Stomach smooth muscle (tissue), 2 donors: ENCODE results near the gene ABCA2.

Experiments used
- H3K27ac ChIP-seq: one replicate; pipeline ENCODE4 v1.7.0; 2013; ENCODE audit warnings: mild to moderate bottlenecking, low read length, inconsistent platforms
- H3K27me3 ChIP-seq, 2 donors: one replicate each; pipeline ENCODE4 v1.7.0; 2013; ENCODE audit warnings: low read length in 2 of 2; ENCODE audit not compliant: insufficient read depth in 2 of 2, control insufficient read depth in 1 of 2
- H3K36me3 ChIP-seq, 2 donors: one replicate each; pipeline ENCODE4 v1.7.0; 2013; ENCODE audit warnings: low read length in 2 of 2; ENCODE audit not compliant: control insufficient read depth in 2 of 2, insufficient read depth in 2 of 2
- H3K4me1 ChIP-seq: one replicate; pipeline ENCODE4 v1.7.0; 2013; ENCODE audit warnings: low read length; ENCODE audit not compliant: control insufficient read depth, insufficient read depth
- H3K4me3 ChIP-seq, 2 donors: one replicate each; pipeline ENCODE4 v1.7.0; 2013; ENCODE audit warnings: low read length in 2 of 2
- H3K9ac ChIP-seq, 2 donors: one replicate each; pipeline ENCODE4 v1.7.0; 2013; ENCODE audit warnings: low read length in 2 of 2, mild to moderate bottlenecking in 1 of 2
- H3K9me3 ChIP-seq, 2 donors: one replicate each; pipeline ENCODE4 v1.7.0; 2013; ENCODE audit warnings: low read length in 2 of 2; ENCODE audit not compliant: control insufficient read depth in 2 of 2
- donor health status: healthy.
- donor health status: Pancreatic carcinoma.

The ABCA2 gene

DNA sequence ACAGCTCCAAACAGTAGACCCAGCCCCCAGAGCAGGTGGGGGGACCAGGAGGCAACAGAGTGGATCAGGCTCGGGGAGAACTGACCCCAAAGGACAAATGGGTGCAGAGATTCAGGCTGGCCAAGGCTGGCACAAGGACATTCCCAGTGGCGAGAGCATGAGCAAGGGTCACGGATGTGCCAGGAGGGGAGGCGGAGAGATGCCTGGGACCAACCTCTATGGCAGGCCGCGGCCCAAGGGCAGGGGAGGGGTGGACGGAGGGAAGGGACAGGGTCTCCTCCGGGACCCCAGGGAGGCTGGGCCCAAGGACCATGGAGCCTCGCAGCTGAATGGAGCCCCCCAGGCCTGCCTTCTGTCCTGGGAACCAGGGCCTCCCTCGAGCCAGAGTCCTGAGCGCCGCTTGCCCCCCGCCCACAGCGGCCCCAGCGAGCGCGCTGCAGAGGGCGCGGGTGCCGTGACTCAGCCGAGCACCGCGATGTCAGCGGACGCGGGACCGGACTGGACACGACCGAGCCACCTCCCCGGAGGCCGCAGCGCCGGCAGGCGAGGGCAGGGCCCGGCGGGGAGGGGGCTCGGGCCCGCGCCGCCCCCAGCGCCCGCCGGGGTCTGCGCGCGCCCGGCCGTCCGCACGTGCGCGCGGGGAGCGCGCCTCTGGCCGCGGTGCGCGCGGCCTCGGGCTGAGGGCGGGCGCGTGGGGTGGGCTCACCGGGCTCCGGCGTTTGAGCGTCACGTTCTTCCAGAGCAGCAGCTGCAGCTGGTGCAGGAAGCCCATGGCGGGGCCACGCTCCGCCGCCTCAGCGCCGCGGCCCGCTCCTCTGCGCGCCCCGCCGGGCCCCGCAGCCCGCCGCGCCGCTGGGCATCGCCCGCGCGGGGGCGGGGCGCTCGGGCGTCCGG is at the start of gene ABCA2:
ABCA2 (minus strand) TSS at position 869 of the 894 bp plus-strand sequence; CDS start at position 772, 97 bp downstream.
- H3K9ac ChIP-seq, result peak within 1 kb of the TSS; percentile 64 to 73
- H3K27ac ChIP-seq, result no peak within 1 kb of the TSS
- H3K27me3 ChIP-seq, result no peaks in the 10 kb centered on the region
- peak within 1 kb of the TSS; percentile 71 to 77 for H3K4me3 ChIP-seq
- no peaks in the 10 kb centered on the region for H3K9me3 ChIP-seq
- H3K4me1 ChIP-seq, result peaks cover 33% of the 10 kb centered on the region
- no peaks in the 10 kb centered on the region for H3K36me3 ChIP-seq

- peaks cover 14 to 38% of the 10 kb centered on the region in 2 donors for H3K27me3 ChIP-seq
- H3K9ac ChIP-seq, result peak within 1 kb of the TSS in 1 of 2 donors; percentile 38
- H3K36me3 ChIP-seq, result peaks cover 0 to 6% of the 10 kb centered on the region in 2 donors
- no peak within 1 kb of the TSS for H3K27ac ChIP-seq
- H3K4me1 ChIP-seq, result peaks cover 19% of the 10 kb centered on the region
- no peaks in the 10 kb centered on the region for H3K9me3 ChIP-seq
- H3K4me3 ChIP-seq, result peak within 1 kb of the TSS; percentile 35 to 70
These were observed 49.1 kb upstream of the ABCA2 start, which contains the start of gene UAP1L1 for GRCh38 chr9:137077010-137077747. UAP1L1 (plus strand) TSS chr9:137077517; CDS start chr9:137077533, 16 bp downstream.

GRCh38 chr9:137076636-137077009 is 48.6 kb upstream of the ABCA2 start:
- Histone ChIP-seq H3K9ac (peak overlapping the region in 1 of 2 donors; percentile 38), H3K9me3 (no peaks in the 10 kb centered on the region), H3K27ac (no peak overlapping the region), H3K4me1 (peaks cover 19% of the 10 kb centered on the region), H3K4me3 (peak overlapping the region; percentile 31 to 54), H3K36me3 (peaks cover 0 to 3% of the 10 kb centered on the region in 2 donors), H3K27me3 (peaks cover 14 to 35% of the 10 kb centered on the region in 2 donors)

- Histone ChIP-seq H3K4me3 (no peak overlapping the region), H3K27ac (no peak overlapping the region), H3K9me3 (no peaks in the 10 kb centered on the region), H3K4me1 (peaks cover 27% of the 10 kb centered on the region), H3K27me3 (peaks cover 12 to 30% of the 10 kb centered on the region in 2 donors), H3K36me3 (peaks cover 0 to 2% of the 10 kb centered on the region in 2 donors), H3K9ac (no peak overlapping the region)
These were observed 47.3 kb upstream of the ABCA2 start for GRCh38 chr9:137075275-137075775.

GRCh38 chr9:137074657-137075274 is 46.7 kb upstream of the ABCA2 start:
- H3K27ac ChIP-seq, result no peak overlapping the region
- no peak overlapping the region for H3K9ac ChIP-seq
- H3K4me1 ChIP-seq, result peaks cover 30% of the 10 kb centered on the region
- no peaks in the 10 kb centered on the region for H3K9me3 ChIP-seq
- no peak overlapping the region for H3K4me3 ChIP-seq
- peaks cover 9 to 26% of the 10 kb centered on the region in 2 donors for H3K27me3 ChIP-seq
- H3K36me3 ChIP-seq, result peaks cover 0 to 2% of the 10 kb centered on the region in 2 donors

DNA sequence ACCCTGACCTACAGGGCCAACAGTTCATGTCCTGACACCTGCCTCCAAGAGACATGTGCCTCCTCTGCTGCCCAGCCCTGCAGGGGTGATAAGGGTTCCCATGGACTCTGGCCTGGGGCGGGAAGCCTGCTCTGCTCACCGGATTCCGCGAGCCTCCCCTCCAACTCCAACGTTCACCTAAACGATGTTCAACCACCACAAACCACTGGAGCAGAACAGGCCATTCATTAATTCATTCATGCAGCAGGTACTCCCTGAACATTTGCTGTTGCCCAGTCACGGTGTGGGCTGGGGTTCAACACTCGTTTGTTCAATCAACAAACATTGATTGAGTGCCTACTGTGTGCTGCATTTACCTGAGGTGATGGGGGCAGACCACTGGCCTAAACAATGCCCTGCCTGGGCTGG is 46.0 kb upstream of the ABCA2 start:
- Histone ChIP-seq H3K9ac (no peak overlapping the region), H3K27ac (no peak overlapping the region), H3K9me3 (no peaks in the 10 kb centered on the region), H3K27me3 (peaks cover 9 to 26% of the 10 kb centered on the region in 2 donors), H3K4me1 (peaks cover 32% of the 10 kb centered on the region), H3K4me3 (no peak overlapping the region), H3K36me3 (no peaks in the 10 kb centered on the region)

GRCh38 chr9:137071282-137071681 is 43.2 kb upstream of the ABCA2 start:
- H3K4me1 ChIP-seq, result peaks cover 13% of the 10 kb centered on the region
- peaks cover 17 to 20% of the 10 kb centered on the region in 2 donors for H3K27me3 ChIP-seq
- H3K36me3 ChIP-seq, result no peaks in the 10 kb centered on the region
- no peaks in the 10 kb centered on the region for H3K9me3 ChIP-seq
- peak overlapping the region in 1 of 2 donors; percentile 64 for H3K4me3 ChIP-seq
- no peak overlapping the region for H3K27ac ChIP-seq
- no peak overlapping the region for H3K9ac ChIP-seq

DNA sequence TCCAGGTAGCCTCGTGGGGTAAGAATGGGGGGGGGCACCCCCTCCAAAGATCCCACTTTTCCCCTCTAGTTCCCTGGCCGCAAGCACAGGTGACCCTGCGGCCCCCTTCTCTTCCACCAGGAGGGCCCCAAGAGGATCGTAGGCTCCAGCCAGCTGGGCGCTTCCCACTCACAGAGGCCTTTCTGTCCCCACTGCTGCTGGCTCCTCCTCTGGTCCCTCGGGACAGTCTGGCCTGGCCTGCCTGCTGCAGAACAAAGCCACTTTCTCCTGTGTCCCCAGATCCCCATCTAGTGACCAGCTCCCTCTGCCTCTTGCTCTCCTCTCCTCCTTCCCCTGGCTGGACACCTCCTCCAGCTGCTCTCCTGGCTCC is 42.9 kb upstream of the ABCA2 start:
- Histone ChIP-seq H3K27ac (no peak overlapping the region), H3K27me3 (peaks cover 17 to 23% of the 10 kb centered on the region in 2 donors), H3K4me1 (peaks cover 13% of the 10 kb centered on the region), H3K4me3 (peak overlapping the region in 1 of 2 donors; percentile 64), H3K9me3 (no peaks in the 10 kb centered on the region), H3K9ac (no peak overlapping the region), H3K36me3 (no peaks in the 10 kb centered on the region)

GRCh38 chr9:137070201-137070905 is 42.3 kb upstream of the ABCA2 start, which contains the start of gene SAPCD2:
SAPCD2 (minus strand) TSS chr9:137070557; CDS start chr9:137070460, 97 bp downstream.
- no peak within 1 kb of the TSS for H3K9ac ChIP-seq
- no peaks in the 10 kb centered on the region for H3K9me3 ChIP-seq
- peaks cover 13% of the 10 kb centered on the region for H3K4me1 ChIP-seq
- no peaks in the 10 kb centered on the region for H3K36me3 ChIP-seq
- H3K27me3 ChIP-seq, result peaks cover 17 to 25% of the 10 kb centered on the region in 2 donors
- H3K27ac ChIP-seq, result no peak within 1 kb of the TSS
- H3K4me3 ChIP-seq, result peak within 1 kb of the TSS in 1 of 2 donors; percentile 64
